Measurements from ENCODE around the gene CYP21A2. TPM values are rescaled to one million over a fixed set of nuclear protein-coding genes. Genes with fewer than 3 reads are reported as not detected.
"Not testable (repeated sequence)": the region's sequence is repeated elsewhere in the genome, so short reads cannot be mapped to it uniquely, and the experiment has no call there.

Gene CYP21A2
- total and polyA plus RNA-seq, 10 of the 15 experiments (the other 5 are each of a cell fraction or from before 2014, with no cell fraction given): 0.04 to 0.92 (median 0.23) TPM; not detected in 7

GRCh38 chr6:32028631-32029030, 9.6 kb upstream of the CYP21A2 start:
- intact Hi-C loops (cut with micrococcal nuclease; ENCODE audit: unreplicated experiment); H3K27ac ChIP-seq (ENCODE audit: control insufficient read depth, insufficient read depth); FAIRE-seq; RAD21 ChIA-PET (ENCODE audit: unreplicated experiment); H3K4me1 ChIP-seq (ENCODE audit: control insufficient read depth, insufficient read depth, low read length); ATAC-seq; H3K9me3 ChIP-seq (replicated peaks; ENCODE audit: control insufficient read depth, insufficient read depth, low read length); H3K36me3 ChIP-seq (ENCODE audit: control insufficient read depth in 2 of 2, insufficient read depth in 2 of 2, low read length in 1 of 2); H3K27me3 ChIP-seq (replicated peaks in 1 of 2; ENCODE audit: control insufficient read depth in 2 of 2, insufficient read depth in 2 of 2, low read length in 1 of 2); CTCF ChIA-PET; H3K9ac ChIP-seq (ENCODE audit: control insufficient read depth, insufficient read depth, low read length); H4K20me1 ChIP-seq (ENCODE audit: control insufficient read depth, insufficient read depth); H3K4me2 ChIP-seq (ENCODE audit: control insufficient read depth, insufficient read depth); SMC1A ChIA-PET (ENCODE audit: uncharacterized antibody, unreplicated experiment); H2AFZ ChIP-seq (ENCODE audit: control insufficient read depth, low read depth, low read length); DNase-seq (ENCODE audit: low read depth, low spot score); H3K4me3 ChIP-seq; in situ Hi-C loops (cut with MboI); BruUV-seq (replicated peaks); POLR2A ChIA-PET; H3K79me2 ChIP-seq (ENCODE audit: control insufficient read depth, insufficient read depth, low read length): not testable (repeated sequence)
- WGBS (ENCODE audit: insufficient coverage, insufficient replicate concordance, low lambda C conversion rate, missing lambda C conversion rate): 65% methylated on average over 7 of the region's 10 CpGs

GRCh38 chr6:32029553-32029952, 8.7 kb upstream of the CYP21A2 start:
- ATAC-seq; POLR2A ChIA-PET; FAIRE-seq; H3K9me3 ChIP-seq (replicated peaks; ENCODE audit: control insufficient read depth, insufficient read depth, low read length); H3K27me3 ChIP-seq (replicated peaks in 1 of 2; ENCODE audit: control insufficient read depth in 2 of 2, insufficient read depth in 2 of 2, low read length in 1 of 2); in situ Hi-C loops (cut with MboI); CTCF ChIA-PET; H3K27ac ChIP-seq (ENCODE audit: control insufficient read depth, insufficient read depth); H4K20me1 ChIP-seq (ENCODE audit: control insufficient read depth, insufficient read depth); H3K9ac ChIP-seq (ENCODE audit: control insufficient read depth, insufficient read depth, low read length); H3K4me2 ChIP-seq (ENCODE audit: control insufficient read depth, insufficient read depth); BruUV-seq (replicated peaks); H3K4me3 ChIP-seq; DNase-seq (ENCODE audit: low read depth, low spot score); H3K36me3 ChIP-seq (ENCODE audit: control insufficient read depth in 2 of 2, insufficient read depth in 2 of 2, low read length in 1 of 2); H3K4me1 ChIP-seq (ENCODE audit: control insufficient read depth, insufficient read depth, low read length); H2AFZ ChIP-seq (ENCODE audit: control insufficient read depth, low read depth, low read length); SMC1A ChIA-PET (ENCODE audit: uncharacterized antibody, unreplicated experiment); intact Hi-C loops (cut with micrococcal nuclease; ENCODE audit: unreplicated experiment); H3K79me2 ChIP-seq (ENCODE audit: control insufficient read depth, insufficient read depth, low read length); RAD21 ChIA-PET (ENCODE audit: unreplicated experiment): not testable (repeated sequence)
- WGBS (ENCODE audit: insufficient coverage, insufficient replicate concordance, low lambda C conversion rate, missing lambda C conversion rate): 32% methylated on average over 7 of the region's 14 CpGs

GRCh38 chr6:32035283-32036013, 2.8 kb upstream of the CYP21A2 start:
- H3K4me1 ChIP-seq (ENCODE audit: control insufficient read depth, insufficient read depth, low read length); H2AFZ ChIP-seq (ENCODE audit: control insufficient read depth, low read depth, low read length); SMC1A ChIA-PET (ENCODE audit: uncharacterized antibody, unreplicated experiment); DNase-seq (ENCODE audit: low read depth, low spot score); ATAC-seq; POLR2A ChIA-PET; H3K4me3 ChIP-seq; H4K20me1 ChIP-seq (ENCODE audit: control insufficient read depth, insufficient read depth); CTCF ChIA-PET; H3K79me2 ChIP-seq (ENCODE audit: control insufficient read depth, insufficient read depth, low read length); H3K27me3 ChIP-seq (replicated peaks in 1 of 2; ENCODE audit: control insufficient read depth in 2 of 2, insufficient read depth in 2 of 2, low read length in 1 of 2); H3K4me2 ChIP-seq (ENCODE audit: control insufficient read depth, insufficient read depth); FAIRE-seq; BruUV-seq (replicated peaks); H3K27ac ChIP-seq (ENCODE audit: control insufficient read depth, insufficient read depth); H3K36me3 ChIP-seq (ENCODE audit: control insufficient read depth in 2 of 2, insufficient read depth in 2 of 2, low read length in 1 of 2); H3K9me3 ChIP-seq (replicated peaks; ENCODE audit: control insufficient read depth, insufficient read depth, low read length); RAD21 ChIA-PET (ENCODE audit: unreplicated experiment); intact Hi-C loops (cut with micrococcal nuclease; ENCODE audit: unreplicated experiment); H3K9ac ChIP-seq (ENCODE audit: control insufficient read depth, insufficient read depth, low read length): not testable (repeated sequence)
- no CpG with 5 or more reads among the region's 16 CpGs for WGBS (ENCODE audit: insufficient coverage, insufficient replicate concordance, low lambda C conversion rate, missing lambda C conversion rate)
- in situ Hi-C loops (cut with MboI): loop anchor here (10.0 kb wide), 1 partner anchor 61 kb away; the partner anchor contains the start of gene DXO

- intact Hi-C loops (cut with micrococcal nuclease; ENCODE audit: unreplicated experiment); H3K27ac ChIP-seq (ENCODE audit: control insufficient read depth, insufficient read depth); H3K27me3 ChIP-seq (replicated peaks in 1 of 2; ENCODE audit: control insufficient read depth in 2 of 2, insufficient read depth in 2 of 2, low read length in 1 of 2); H3K9ac ChIP-seq (ENCODE audit: control insufficient read depth, insufficient read depth, low read length); H3K9me3 ChIP-seq (replicated peaks; ENCODE audit: control insufficient read depth, insufficient read depth, low read length); H3K36me3 ChIP-seq (ENCODE audit: control insufficient read depth in 2 of 2, insufficient read depth in 2 of 2, low read length in 1 of 2); SMC1A ChIA-PET (ENCODE audit: uncharacterized antibody, unreplicated experiment); CTCF ChIA-PET; H2AFZ ChIP-seq (ENCODE audit: control insufficient read depth, low read depth, low read length); H3K4me3 ChIP-seq; DNase-seq (ENCODE audit: low read depth, low spot score); H3K4me1 ChIP-seq (ENCODE audit: control insufficient read depth, insufficient read depth, low read length); H3K4me2 ChIP-seq (ENCODE audit: control insufficient read depth, insufficient read depth); BruUV-seq (replicated peaks); H3K79me2 ChIP-seq (ENCODE audit: control insufficient read depth, insufficient read depth, low read length); POLR2A ChIA-PET; ATAC-seq; FAIRE-seq; H4K20me1 ChIP-seq (ENCODE audit: control insufficient read depth, insufficient read depth); RAD21 ChIA-PET (ENCODE audit: unreplicated experiment): not testable (repeated sequence)
- in situ Hi-C loops (cut with MboI): loop anchor here (10.0 kb wide), 1 partner anchor 62 kb away; the partner anchor contains the start of gene DXO
- WGBS (ENCODE audit: insufficient coverage, insufficient replicate concordance, low lambda C conversion rate, missing lambda C conversion rate): no CpG with 5 or more reads among the region's 5 CpGs
Observed at GRCh38 chr6:32037136-32037535, 1.1 kb upstream of the CYP21A2 start.
